Ishikawa (cell line): ENCODE data around the gene CDCA3.

Source experiments
- CEBPB ChIP-seq: IDR thresholded peaks from 2 replicates; pipeline ENCODE4 v1.6.1; 2012
- CREB1 ChIP-seq: IDR thresholded peaks from 2 replicates; pipeline ENCODE4 v1.6.1; 2012; ENCODE audit warnings: low read depth
- EGR1 ChIP-seq: IDR thresholded peaks from 2 replicates; pipeline ENCODE4 v1.6.1; 2012
- EP300 ChIP-seq: IDR thresholded peaks from 2 replicates; pipeline ENCODE4 v1.6.1; 2012; ENCODE audit warnings: borderline replicate concordance
- FOXM1 ChIP-seq: IDR thresholded peaks from 2 replicates; pipeline ENCODE4 v1.6.1; 2012; ENCODE audit warnings: low read depth, borderline replicate concordance
- MAX ChIP-seq: IDR thresholded peaks from 2 replicates; pipeline ENCODE4 v1.6.1; 2012
- RAD21 ChIP-seq: IDR thresholded peaks from 2 replicates; pipeline ENCODE4 v1.6.1; 2012; ENCODE audit warnings: low read depth
- REST ChIP-seq: IDR thresholded peaks from 2 replicates; pipeline ENCODE4 v1.6.1; 2012; ENCODE audit warnings: low read depth, mild to moderate bottlenecking
- TAF1 ChIP-seq: IDR thresholded peaks from 2 replicates; pipeline ENCODE4 v1.6.1; 2012; ENCODE audit warnings: low read depth, mild to moderate bottlenecking
- USF1 ChIP-seq: IDR thresholded peaks from 2 replicates; pipeline ENCODE4 v1.6.1; 2012
- YY1 ChIP-seq: IDR thresholded peaks from 2 replicates; pipeline ENCODE4 v1.6.1; 2012; ENCODE audit warnings: low read depth
- ZBTB7A ChIP-seq: IDR thresholded peaks from 2 replicates; pipeline ENCODE4 v1.6.1; 2012; ENCODE audit warnings: low read depth

- TF ChIP-seq RAD21 (no peak), CREB1 (no peak), MAX (peak; percentile 88), EP300 (peak; percentile 13; the same call in 1 of the 2 replicates), TAF1 (peak; percentile 96), USF1 (no peak; the same call in 1 of the 2 replicates), FOXM1 (no peak), REST (no peak), YY1 (peak; percentile 85), CEBPB (no peak), ZBTB7A (peak; percentile 69; the same call in 1 of the 2 replicates), EGR1 (peak; percentile 68)
Measured at GRCh38 chr12:6867413-6868210, 16.5 kb upstream of the CDCA3 start, which contains the start of gene TPI1.
